ENCODE data around the gene DOC2B.
"Not testable (repeated sequence)": the region's sequence is repeated elsewhere in the genome, so short reads cannot be mapped to it uniquely, and the experiment has no call there.

The DOC2B gene

DNA sequence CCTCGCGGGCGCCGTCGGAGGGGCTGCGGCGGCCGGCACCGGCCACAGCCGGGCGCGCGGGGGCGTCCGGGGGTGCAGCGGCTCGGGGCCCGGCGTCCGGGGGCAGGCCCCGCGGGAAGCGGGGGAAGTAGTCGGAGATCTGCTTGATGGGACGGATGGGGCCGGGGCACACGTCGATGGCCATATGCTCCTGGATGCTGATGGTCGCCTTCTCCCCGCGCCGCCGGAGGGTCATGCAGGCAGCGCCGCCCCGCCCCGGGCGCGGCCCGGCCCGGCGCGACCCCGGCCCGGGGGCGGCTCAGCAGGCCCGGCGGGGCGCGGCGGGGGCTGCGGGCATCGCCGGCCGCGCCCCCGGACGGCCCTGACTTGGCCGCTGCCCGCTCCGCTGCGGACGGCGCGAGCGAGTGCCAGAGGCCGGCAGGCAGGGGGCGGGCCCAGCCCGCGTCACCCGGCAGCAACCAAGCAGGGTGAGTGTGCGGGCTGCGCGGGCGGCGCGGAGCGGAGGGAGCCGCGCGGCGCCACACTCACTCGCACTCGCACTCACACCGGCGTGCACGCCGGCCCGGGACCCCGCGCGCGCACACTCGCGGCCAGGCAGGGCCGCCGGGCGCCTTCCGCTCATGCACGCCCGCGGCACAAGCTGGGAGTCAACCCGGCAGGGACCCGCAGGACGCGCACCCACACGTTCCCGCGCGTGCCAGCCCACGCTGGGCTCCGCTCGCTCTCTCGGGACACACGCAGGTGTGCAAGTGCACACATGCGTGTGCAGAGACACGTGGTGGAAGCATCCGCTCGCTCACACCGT lies at the start of gene DOC2B:
TSS of gene DOC2B (minus strand) at position 406 of the 805 bp plus-strand sequence. CDS start at position 235, 171 bp downstream.
- DNase-seq (ENCODE audit: low spot score): no peak

GRCh38 chr17:230395-230770 lies 48.9 kb upstream of the DOC2B start:
- DNase-seq (ENCODE audit: low spot score): no peak

DNA sequence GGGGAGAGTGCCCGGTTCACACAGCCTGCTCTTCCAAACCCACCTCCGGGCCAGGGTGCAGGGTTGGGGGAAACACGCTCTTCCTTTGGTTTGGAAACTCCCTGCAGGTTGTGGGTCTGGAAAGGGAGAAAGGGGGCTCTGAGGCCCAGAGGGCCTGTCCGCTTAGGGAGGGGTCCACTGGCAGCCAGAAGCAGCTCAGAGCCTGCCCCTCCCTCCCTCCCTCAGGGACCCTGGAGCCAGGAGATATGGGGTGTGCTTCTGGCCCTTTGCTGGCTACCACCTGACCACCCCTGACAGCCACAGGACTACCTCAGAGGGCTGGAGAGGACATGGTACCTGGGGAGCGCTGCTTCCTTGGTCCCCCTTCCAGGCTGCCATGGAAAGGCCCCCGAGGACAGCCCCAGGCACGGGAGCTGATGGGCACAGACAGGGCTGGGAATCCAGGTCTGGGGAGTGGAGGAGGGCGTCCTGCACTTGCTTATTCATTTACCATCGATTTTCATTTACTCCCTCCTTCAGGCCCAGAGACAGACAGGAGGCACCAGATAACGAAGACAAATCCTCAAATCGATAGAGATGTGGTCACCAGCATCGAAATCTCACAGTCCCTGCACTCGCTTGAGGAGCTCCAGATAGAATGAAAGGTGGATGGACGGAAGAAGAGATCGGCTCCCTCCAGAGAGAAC lies 48.4 kb upstream of the DOC2B start:
- no peak for DNase-seq (ENCODE audit: low spot score)

DNA sequence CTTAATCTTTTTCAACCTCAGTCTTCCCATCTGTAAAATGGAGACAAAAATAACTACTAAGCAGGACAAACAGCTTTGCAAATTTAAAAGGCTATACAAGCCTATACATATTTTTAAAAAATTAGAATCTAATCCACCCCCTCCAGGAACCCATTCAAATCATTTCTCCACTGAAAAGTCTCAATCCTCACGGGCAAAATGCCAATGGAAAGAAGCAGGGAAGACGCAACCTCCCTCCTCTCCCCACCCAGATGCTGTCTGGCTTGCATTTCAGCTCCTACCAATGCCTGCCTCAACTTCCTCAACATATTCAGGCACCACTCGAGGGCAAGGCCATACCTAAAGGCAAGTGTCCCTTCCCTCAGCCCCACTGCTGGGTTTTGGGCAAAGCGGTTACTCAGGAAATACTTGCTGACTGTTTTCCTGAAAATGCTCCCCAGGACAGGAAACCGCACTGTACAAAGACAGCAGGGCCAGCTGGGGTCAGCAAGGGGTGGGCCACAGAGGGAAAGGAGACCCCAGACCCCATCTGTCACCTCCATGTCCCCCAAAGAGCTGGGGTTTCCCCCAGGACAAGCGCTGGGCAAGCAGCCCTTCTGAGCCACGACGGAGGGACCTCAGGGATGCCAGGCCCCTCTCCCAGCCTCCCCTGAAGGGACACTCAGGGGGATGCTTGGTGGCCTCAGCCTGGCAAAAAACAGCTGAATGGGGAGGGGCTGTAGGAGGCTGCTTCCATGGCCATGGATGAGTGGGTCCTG lies 47.7 kb upstream of the DOC2B start:
- no peak for DNase-seq (ENCODE audit: low spot score)

DNA sequence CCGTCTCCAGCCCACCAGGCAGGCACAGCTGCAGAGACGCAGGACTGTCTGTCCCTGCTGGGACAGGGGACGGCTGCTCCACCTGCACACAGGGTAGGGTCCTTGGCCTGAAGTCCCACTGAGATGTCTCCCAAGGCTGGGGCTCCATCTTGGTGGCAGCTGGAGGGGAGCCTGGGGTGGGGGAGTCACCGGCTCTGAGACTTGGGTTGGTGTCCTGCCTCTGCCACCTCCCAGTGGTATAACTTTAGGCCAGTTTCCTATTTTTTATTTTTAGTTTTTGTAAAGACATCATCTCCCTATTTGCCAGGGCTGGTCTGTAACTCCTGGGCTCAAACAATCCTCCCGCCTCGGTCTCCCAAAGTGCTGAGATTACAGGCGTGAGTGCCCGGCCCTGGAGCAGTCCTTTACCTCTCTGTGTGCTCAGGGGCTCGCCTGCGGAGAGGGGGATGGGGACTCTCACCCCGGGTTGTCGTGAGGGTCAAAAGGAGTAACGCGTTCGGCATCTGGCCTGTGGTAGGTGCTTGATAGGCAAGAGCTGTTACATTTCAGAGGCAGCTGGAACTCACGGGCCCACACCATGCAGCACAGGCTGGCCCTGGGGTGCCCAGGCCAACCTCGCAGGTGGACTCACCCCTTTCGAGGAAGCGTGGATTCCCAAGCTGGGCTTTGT lies 46.6 kb upstream of the DOC2B start:
- no peak for DNase-seq (ENCODE audit: low spot score)

DNA sequence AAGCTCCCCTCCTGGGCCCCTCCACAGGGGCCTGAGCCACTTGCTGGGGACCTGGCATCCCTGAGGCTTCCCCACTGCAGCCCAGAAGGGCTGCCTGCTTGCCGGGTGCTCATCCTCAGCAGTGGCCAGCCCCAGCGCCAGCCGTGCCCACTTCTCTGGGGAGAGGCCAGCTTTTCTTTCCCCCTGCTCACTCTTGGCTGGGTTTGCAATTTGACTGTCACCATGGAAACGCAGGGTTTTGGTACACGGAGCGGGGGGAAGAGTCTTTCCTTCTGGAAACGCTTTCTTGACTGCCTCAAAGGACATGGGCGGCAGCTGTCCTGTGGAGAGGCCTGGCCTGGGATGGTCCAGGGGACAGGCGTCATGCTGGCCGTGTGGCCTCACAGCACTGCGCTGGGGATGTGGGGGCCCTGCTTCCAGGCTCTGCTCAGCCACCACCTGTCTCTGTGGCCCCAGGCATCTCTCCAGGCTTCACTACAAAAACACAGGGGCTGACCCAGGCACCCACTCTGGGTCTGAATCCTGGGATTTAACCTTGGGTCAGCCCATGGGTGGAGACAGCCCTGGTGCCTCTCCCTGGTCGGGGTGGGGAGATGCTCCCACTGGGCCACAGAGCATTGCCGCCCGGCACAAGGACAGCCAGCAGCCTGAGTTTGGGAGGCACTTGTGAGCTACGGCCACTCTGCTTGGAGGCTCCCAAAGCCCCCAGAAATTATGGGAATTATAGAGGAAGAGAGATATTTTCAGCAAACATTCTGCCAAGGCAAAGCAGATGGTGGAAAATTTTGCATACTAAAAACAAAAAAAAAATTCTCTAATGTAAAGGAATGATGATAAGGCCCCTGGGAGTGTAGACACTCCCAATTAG lies 45.9 kb upstream of the DOC2B start:
- DNase-seq (ENCODE audit: low spot score): no peak

- DNase-seq (ENCODE audit: low spot score): no peak
Observed at GRCh38 chr17:226108-227077, 44.9 kb upstream of the DOC2B start.

DNA sequence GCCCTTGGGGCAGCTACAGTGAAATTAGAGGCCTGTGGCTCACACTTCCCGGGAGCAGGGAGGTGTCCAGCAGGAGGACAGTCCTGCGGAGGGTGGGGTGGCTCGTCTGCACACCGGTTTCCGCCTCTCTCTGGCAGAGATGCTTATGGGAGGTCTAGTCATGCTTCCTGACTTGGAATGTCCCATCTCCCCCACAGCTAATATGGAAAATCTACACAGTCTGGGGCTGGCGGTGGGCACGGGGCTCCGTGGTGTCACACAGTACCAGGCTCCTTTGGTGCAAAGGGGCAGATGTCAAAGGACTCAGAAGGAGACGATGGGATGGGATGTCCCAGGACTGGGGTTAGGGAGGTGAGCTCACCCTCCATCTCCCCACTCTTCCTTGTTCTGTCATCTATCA lies 44.1 kb upstream of the DOC2B start:
- DNase-seq (ENCODE audit: low spot score): no peak

DNA sequence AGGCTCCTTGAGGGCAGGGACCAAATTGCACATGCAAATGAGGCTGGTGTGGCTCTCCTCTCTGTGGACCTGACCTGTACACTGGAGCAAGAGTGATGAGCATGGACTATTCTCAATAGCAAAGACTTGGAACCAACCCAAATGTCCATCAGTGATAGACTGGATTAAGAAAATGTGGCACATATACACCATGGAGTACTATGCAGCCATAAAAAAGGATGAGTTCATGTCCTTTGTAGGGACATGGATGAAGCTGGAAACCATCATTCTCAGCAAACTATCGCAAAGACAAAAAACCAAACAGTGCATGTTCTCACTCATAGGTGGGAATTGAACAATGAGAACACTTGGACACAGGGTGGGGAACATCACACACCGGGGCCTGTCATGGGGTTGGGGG lies 43.1 kb upstream of the DOC2B start:
- not testable (repeated sequence) for DNase-seq (ENCODE audit: low spot score)

DNA sequence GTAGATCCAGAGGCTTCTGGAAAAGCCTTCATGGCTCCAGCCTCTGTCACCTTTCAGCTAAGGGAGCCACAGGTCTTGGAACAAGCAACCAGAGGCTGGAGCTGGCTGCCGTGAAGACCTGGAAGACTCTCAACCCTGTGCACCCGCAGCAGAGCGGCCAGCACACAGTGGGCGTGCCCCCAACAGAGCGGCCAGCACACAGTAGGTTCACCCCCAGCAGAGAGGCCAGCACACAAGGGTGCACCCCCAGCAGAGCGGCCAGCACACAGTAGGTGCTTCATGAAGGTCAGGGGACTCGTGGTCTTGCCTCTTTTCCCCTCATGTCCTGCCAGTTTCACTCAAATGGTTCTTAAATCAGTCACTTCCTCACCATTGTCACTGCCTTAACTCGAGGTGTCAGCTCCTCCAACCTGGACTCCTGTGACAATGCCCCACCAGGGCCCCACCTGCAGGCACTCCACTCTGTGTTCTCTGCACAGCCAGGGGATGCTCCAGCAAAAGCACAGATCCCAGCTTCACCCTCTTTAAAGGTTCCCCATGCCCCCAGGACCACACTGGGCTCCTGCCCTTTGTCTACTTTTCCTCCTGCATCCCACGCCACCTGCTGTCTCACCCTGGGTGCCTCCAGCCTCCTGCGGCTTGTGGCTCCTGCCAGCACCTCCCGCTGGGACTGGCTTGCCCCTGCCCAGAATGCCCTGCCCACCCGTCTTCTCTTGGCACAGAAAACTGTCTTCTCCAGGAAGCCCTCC lies 42.4 kb upstream of the DOC2B start:
- no peak for DNase-seq (ENCODE audit: low spot score)

DNA sequence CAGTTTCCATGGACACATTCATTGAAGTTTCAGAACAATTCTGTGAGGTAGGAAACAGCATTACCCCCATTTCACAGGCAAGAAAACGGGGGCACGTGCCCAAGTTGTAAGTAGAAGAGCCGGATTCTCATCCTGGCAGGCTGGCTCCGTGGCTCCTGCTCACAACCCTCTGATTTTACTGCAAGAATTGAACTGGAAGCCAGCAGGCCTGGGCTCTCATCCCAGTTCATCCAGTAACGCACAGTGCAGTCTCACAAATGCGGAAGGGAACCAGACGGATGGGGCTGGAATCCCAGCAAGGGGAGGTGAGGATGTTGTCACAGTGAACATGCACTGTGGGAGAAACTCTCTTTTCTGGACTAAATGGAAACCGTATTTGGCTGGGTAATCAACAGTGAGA lies 40.7 kb upstream of the DOC2B start:
- no peak for DNase-seq (ENCODE audit: low spot score)

GRCh38 chr17:219696-220095 lies 38.2 kb upstream of the DOC2B start:
- DNase-seq (ENCODE audit: low spot score): no peak

DNA sequence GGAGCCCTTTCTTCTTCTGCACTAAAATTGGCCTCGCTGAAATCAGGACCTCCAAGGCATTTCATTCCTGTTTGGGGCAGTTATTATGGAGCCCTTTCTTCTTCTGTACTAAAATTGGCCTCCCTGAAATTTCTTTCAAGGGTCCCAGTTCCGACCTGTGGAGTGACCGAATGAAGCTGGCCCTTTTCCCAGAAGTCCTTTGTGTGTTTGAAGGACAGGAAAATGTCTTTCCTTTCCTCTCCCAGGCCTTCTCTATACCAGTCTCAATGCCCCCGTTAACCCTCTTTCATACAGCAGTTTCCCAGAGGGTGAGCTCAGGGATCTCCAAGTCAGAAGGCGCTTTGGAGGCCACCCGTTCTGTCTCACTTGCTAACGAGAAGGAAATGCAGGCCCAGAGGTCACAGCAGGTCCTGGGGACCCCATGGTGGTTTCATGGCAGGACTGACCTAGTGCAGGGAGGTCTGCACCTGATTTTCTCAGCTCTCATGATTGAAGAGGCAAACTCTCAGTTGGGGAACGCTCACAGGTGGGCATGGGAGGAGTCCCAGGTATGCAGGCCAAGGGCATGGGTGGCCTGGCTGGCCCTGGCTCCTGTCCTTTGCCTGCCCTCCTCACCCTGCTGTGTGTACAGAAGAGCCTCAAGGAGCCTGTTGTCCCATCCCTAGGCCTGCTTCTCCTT lies 37.1 kb upstream of the DOC2B start:
- no peak for DNase-seq (ENCODE audit: low spot score)

GRCh38 chr17:216625-217024 lies 35.2 kb upstream of the DOC2B start:
- DNase-seq (ENCODE audit: low spot score): no peak

DNA sequence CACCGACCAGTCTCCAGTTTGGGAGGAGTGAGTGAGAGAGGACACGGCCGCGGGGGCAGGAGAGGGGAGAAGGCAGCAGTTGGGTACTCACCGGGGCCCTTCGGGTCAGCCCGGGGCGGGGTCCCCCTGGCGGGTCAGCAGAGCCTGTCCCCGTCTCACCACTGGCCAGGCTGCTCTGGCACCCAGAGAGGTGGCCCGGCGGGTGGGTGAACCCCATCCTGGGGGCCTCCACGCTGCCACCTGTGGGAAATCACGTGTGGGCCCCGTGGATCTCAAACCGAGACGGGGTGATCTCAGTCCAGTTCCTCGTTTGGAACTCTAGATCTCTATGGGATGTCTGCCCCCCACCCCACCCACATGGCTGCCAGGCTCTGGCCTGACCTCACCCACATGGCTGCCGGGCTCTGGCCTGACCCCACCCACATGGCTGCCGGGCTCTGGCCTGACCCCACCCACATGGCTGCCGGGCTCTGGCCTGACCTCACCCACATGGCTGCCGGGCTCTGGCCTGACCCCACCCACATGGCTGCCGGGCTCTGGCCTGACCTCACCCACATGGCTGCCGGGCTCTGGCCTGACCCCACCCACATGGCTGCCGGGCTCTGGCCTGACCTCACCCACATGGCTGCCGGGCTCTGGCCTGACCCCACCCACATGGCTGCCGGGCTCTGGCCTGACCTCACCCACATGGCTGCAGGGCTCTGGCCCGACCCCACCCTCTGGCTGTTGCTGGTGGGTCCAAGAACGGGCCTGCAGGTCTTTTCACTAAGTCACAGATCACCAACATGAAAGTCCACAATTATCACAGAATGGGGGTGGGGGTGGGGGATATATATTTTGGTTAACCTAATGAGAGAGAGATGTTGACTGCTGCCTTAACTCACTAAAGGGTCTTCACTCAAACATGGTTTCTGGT lies 34.4 kb upstream of the DOC2B start:
- not testable (repeated sequence) for DNase-seq (ENCODE audit: low spot score)

DNA sequence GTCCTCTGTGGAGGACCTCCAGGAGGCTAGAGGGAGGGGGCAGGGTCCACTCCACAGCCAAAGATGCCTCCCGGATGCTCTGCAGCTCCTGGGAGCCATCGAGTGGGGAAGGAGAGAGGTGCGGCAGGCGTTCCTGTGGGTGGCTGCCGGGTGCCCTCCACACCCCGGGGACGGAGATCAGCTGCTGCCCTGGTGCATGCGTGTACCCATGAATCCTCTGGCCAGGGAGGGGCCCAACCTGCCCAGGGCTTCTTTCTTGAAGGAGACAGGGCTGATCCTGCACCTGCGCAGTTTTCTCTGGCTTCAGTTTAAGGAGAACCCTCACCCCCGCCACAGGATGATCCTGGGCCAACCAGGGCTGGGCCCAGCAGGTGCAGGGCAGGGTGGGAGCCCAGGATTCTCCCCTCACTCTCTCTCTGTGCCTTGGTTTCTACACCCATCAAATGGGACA lies 33.5 kb upstream of the DOC2B start:
- DNase-seq (ENCODE audit: low spot score): no peak

DNA sequence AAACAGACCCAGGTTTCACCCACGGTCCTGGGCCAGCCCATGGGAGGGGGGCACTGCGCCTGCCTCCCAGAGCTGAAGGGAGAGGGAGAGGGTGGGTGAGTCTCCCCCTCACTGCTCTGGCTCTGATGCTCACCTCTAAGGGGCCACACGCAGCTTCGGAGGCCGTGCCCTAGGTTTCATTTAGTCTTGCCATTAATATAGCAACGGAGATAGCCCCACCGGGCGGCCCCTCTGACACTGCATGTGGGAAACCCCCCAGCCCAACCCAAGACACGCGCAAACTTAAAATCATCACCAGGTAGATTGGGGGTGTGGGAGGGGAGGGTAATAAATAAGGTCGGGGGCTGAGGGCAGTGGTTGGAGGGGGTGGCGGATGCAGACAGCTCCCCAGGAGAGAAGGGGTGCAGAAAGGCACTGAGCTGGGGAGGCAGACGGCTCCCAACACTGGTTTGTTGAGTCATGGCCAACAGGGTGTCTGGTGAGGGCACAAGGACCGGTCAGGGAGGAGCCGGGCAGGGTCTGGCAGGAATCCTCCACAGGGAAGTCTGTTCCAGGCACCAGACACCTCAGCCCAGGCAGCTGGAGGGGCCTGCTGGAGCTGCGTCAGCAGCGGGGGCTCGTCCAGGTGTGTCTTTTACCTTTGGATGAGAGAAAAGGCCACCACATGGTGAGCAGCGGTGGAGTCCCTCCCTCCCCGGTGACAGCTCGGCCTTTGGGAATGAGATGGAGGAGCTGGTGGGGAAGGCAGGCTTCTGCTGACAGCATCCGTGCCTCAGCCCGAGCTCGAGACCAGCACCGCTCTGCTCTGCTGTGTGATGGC lies 32.0 kb upstream of the DOC2B start:
- no peak for DNase-seq (ENCODE audit: low spot score)
